Peyer's patch (tissue), 4 donors: ENCODE results near the gene KSR2.

ENCODE experiments used
- CTCF ChIP-seq, 6 experiments: fragments of 450-650 bp in 4 of 6; fragments of 200-600 bp in 2 of 6; sonication (generic) in 1 of 6; IDR thresholded peaks; one replicate each; pipeline ENCODE4 v1.5.1; 2017 to 2019; ENCODE audit warnings: antibody characterized with exemption in 6 of 6, mild to moderate bottlenecking in 3 of 6, moderate library complexity in 1 of 6
- POLR2A ChIP-seq, 2 donors: fragments of 450-650 bp; IDR thresholded peaks; one replicate each; pipeline ENCODE4 v1.5.1; 2017; ENCODE audit warnings: antibody characterized with exemption in 2 of 2, mild to moderate bottlenecking in 2 of 2, moderate library complexity in 2 of 2

DNA sequence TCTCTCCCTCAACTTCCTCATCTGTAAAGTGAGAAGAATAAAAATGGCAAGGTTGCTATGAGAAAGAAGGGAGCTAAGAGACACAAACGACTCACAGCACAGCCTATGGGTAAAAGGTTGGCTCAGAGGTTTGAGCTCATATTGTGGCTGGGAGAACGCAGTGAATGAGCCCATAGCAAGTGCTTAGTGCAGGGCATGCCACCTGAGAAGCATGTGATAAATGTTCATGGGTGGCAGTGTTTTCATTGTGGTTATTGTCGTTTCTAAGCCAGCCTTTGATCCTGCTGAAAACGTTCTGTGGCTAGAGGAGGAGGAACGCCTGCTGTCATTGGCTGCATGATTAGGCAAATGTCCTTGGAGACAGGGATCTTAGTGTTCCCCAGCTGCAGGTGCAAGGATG lies 150.4 kb downstream of the KSR2 start:
- no peak for TF ChIP-seq POLR2A (IDR thresholded peaks at IDR 0.05)
- TF ChIP-seq CTCF (IDR thresholded peaks at IDR 0.05): no peak
